LNCAP (cell line): ENCODE measurements around the gene CRYBG1.

Source experiments
- TF ChIP-seq, protein P1 (sequence below): fragments of 450-650 bp; IDR thresholded peaks from 2 replicates; pipeline ENCODE4 v1.5.1; 2017; ENCODE audit warnings: mild to moderate bottlenecking

Gene CRYBG1

GRCh38 chr6:106446287-106446885 is 85.9 kb downstream of the CRYBG1 start:
- TF ChIP-seq, protein P1, sequence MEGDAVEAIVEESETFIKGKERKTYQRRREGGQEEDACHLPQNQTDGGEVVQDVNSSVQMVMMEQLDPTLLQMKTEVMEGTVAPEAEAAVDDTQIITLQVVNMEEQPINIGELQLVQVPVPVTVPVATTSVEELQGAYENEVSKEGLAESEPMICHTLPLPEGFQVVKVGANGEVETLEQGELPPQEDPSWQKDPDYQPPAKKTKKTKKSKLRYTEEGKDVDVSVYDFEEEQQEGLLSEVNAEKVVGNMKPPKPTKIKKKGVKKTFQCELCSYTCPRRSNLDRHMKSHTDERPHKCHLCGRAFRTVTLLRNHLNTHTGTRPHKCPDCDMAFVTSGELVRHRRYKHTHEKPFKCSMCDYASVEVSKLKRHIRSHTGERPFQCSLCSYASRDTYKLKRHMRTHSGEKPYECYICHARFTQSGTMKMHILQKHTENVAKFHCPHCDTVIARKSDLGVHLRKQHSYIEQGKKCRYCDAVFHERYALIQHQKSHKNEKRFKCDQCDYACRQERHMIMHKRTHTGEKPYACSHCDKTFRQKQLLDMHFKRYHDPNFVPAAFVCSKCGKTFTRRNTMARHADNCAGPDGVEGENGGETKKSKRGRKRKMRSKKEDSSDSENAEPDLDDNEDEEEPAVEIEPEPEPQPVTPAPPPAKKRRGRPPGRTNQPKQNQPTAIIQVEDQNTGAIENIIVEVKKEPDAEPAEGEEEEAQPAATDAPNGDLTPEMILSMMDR = peak; percentile 63

- TF ChIP-seq, protein P1 = no peak
Measured at GRCh38 chr6:106446983-106447382, 86.5 kb downstream of the CRYBG1 start.

- TF ChIP-seq, protein P1 = no peak
Measured at GRCh38 chr6:106448000-106448426, 87.5 kb downstream of the CRYBG1 start.

- TF ChIP-seq, protein P1 = no peak
Measured at GRCh38 chr6:106450653-106451052, 90.1 kb downstream of the CRYBG1 start.

DNA sequence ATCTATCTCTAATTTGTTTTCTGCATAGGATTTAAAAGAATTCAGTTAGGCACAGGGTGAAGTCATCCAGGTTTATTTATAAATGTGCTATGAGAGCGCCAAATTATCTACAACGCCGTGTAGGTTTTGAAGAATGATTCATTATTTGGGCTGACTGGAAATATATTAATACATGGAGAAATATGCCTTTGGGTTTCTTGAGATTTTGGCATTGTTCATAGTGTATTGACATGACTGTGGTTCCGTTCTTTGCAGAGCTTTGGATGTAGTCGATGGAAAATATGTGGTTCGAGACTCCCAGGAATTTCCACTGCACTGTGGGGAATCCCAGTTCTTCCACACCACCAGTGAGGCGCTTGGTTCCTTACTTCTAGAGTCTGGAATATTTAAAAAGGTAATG is 90.9 kb downstream of the CRYBG1 start:
- TF ChIP-seq, protein P1 = no peak

GRCh38 chr6:106452628-106453027 is 92.1 kb downstream of the CRYBG1 start:
- TF ChIP-seq, protein P1 = no peak

GRCh38 chr6:106453756-106454367 is 93.3 kb downstream of the CRYBG1 start:
- TF ChIP-seq, protein P1 = no peak
